ENCODE measurements around the gene NAV2.

NAV2 gene

GRCh38 chr11:19712281-19713195 lies at the start of gene NAV2:
Gene NAV2, plus strand, starts transcription at chr11:19712837. Its CDS starts 859 bp downstream, at chr11:19713696.
- DNase-seq: peak; percentile 96

- no peak for DNase-seq
Observed at GRCh38 chr11:19663206-19663605, 49.4 kb upstream of the NAV2 start.

GRCh38 chr11:19664886-19665548 lies 47.6 kb upstream of the NAV2 start:
- DNase-seq: no peak

GRCh38 chr11:19666951-19667350 lies 45.7 kb upstream of the NAV2 start:
- peak; percentile 70 for DNase-seq

GRCh38 chr11:19669511-19669910 lies 43.1 kb upstream of the NAV2 start:
- DNase-seq: no peak

GRCh38 chr11:19670030-19670791 lies 42.4 kb upstream of the NAV2 start:
- no peak for DNase-seq

GRCh38 chr11:19672586-19673206 lies 39.9 kb upstream of the NAV2 start:
- DNase-seq: no peak

GRCh38 chr11:19673924-19674729 lies 38.5 kb upstream of the NAV2 start:
- DNase-seq: peak; percentile 64

- DNase-seq: no peak
Observed at GRCh38 chr11:19674836-19675235, 37.8 kb upstream of the NAV2 start.

- no peak for DNase-seq
Observed at GRCh38 chr11:19675397-19675796, 37.2 kb upstream of the NAV2 start.

- no peak for DNase-seq
Observed at GRCh38 chr11:19676475-19677380, 35.9 kb upstream of the NAV2 start.

GRCh38 chr11:19677381-19678080 lies 35.1 kb upstream of the NAV2 start:
- no peak for DNase-seq

- DNase-seq: peak; percentile 52
Observed at GRCh38 chr11:19679952-19680828, 32.4 kb upstream of the NAV2 start.

GRCh38 chr11:19680829-19681368 lies 31.7 kb upstream of the NAV2 start:
- DNase-seq: no peak

GRCh38 chr11:19683141-19683805 lies 29.4 kb upstream of the NAV2 start:
- peak; percentile 54 for DNase-seq

GRCh38 chr11:19683862-19684491 lies 28.7 kb upstream of the NAV2 start:
- DNase-seq: no peak

GRCh38 chr11:19686234-19686633 lies 26.4 kb upstream of the NAV2 start:
- DNase-seq: no peak

- no peak for DNase-seq
Observed at GRCh38 chr11:19687392-19687791, 25.2 kb upstream of the NAV2 start.

Measured in midbrain (tissue), 1 donor.